T follicular helper cell (primary cell): ENCODE results near the gene C12orf56.
"Not testable (repeated sequence)": the region's sequence is repeated elsewhere in the genome, so short reads cannot be mapped to it uniquely, and the experiment has no call there.

ENCODE experiments used
- DNase-seq: peaks from one replicate; pipeline ENCODE4 v3.0.0-alpha.2; 2020; ENCODE audit warnings: low read depth

C12orf56 gene

GRCh38 chr12:64311877-64312276 lies 78.7 kb downstream of the C12orf56 start:
- DNase-seq = no peak

- DNase-seq = no peak
Observed at GRCh38 chr12:64304571-64304970, 86.0 kb downstream of the C12orf56 start.

- DNase-seq = no peak
Observed at GRCh38 chr12:64299628-64300027, 90.9 kb downstream of the C12orf56 start.

GRCh38 chr12:64296301-64296700 lies 94.3 kb downstream of the C12orf56 start:
- DNase-seq = no peak

GRCh38 chr12:64293654-64294364 lies 96.7 kb downstream of the C12orf56 start:
- DNase-seq = no peak

- DNase-seq = not testable (repeated sequence)
Observed at GRCh38 chr12:64293174-64293573, 97.4 kb downstream of the C12orf56 start.

GRCh38 chr12:64286521-64286920 lies 104.0 kb downstream of the C12orf56 start:
- DNase-seq = no peak

GRCh38 chr12:64284256-64284655 lies 106.3 kb downstream of the C12orf56 start:
- no peak for DNase-seq

- DNase-seq = no peak
Observed at GRCh38 chr12:64278421-64278820, 112.1 kb downstream of the C12orf56 start.

- no peak for DNase-seq
Observed at GRCh38 chr12:64273527-64274403, 116.8 kb downstream of the C12orf56 start.

GRCh38 chr12:64270411-64270810 lies 120.1 kb downstream of the C12orf56 start:
- no peak for DNase-seq

- DNase-seq = no peak
Observed at GRCh38 chr12:64269161-64269560, 121.4 kb downstream of the C12orf56 start.

GRCh38 chr12:64268409-64268808 lies 122.1 kb downstream of the C12orf56 start:
- no peak for DNase-seq

- DNase-seq = no peak
Observed at GRCh38 chr12:64265839-64266238, 124.7 kb downstream of the C12orf56 start.

GRCh38 chr12:64261813-64262212 lies 128.7 kb downstream of the C12orf56 start:
- DNase-seq = no peak

- DNase-seq = no peak
Observed at GRCh38 chr12:64258576-64258975, 132.0 kb downstream of the C12orf56 start.

GRCh38 chr12:64256166-64256800 lies 134.3 kb downstream of the C12orf56 start:
- DNase-seq = no peak

GRCh38 chr12:64255249-64255648 lies 135.3 kb downstream of the C12orf56 start:
- DNase-seq = no peak

- DNase-seq = no peak
Observed at GRCh38 chr12:64253356-64253755, 137.2 kb downstream of the C12orf56 start.

- DNase-seq = no peak
Observed at GRCh38 chr12:64252681-64253080, 137.9 kb downstream of the C12orf56 start.

GRCh38 chr12:64243809-64244208 lies 146.7 kb downstream of the C12orf56 start:
- DNase-seq = no peak

- DNase-seq = no peak
Observed at GRCh38 chr12:64240781-64241180, 149.8 kb downstream of the C12orf56 start.

GRCh38 chr12:64237382-64237781 lies 153.2 kb downstream of the C12orf56 start:
- DNase-seq = no peak
